ENCODE measurements around the gene TMIGD3. TPM values are rescaled to one million over a fixed set of nuclear protein-coding genes. Genes with fewer than 3 reads are reported as not detected.
A peak's percentile ranks its signal among the peaks of the same experiment; 100 is the strongest.

Gene TMIGD3
- total RNA-seq, 2 donors from 2014 or later, result 4.7 to 20.0 TPM

DNA sequence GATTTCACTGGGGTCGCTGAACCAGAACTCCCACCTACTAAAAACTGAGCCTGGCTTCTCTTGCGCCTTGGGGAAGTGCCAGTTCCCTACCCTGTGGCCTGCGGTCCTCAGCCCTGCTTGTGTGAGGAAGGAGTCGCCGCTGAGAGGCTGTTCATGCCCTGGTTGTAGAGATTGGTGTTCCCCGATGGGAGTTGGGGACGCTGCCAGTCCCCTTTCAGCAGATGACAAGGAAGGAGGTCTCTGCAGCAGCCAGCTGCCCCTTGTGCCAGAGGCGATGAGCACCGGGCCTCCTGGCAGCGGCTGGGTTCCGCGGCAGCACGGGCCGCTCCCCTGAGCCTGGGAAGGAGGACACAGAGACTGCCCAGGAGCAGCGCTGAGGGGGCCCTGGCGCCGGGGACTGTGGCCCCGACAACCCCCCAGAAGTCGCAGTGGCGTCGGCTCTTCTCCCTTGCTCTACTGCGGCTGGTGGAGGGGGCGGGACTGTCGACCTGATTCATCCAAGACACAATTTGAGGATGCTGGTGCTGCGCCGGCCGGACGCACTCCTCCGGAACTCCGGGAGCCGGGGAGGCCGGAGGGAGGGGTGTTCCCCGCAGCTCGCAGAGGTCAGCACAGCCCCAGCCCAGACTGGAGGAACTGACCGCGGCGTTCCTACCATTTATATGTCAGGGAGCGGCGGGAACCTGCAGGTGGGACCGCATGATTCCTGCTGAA, 12.0 kb upstream of the TMIGD3 start:
- Histone ChIP-seq H3K9me3 (no peaks in the 10 kb centered on the region), H3K4me1 (ENCODE audit: control insufficient read depth in 1 of 2, low read depth in 2 of 2) (peaks cover 6 to 33% of the 10 kb centered on the region in 2 donors), H3K36me3 (no peaks in the 10 kb centered on the region), H3K27ac (peak overlapping the region; percentile 67 to 73), H3K27me3 (replicated peaks; ENCODE audit: insufficient read depth) (no peaks in the 10 kb centered on the region), H3K4me3 (peak overlapping the region; percentile 66)
- TF ChIP-seq, protein P1, sequence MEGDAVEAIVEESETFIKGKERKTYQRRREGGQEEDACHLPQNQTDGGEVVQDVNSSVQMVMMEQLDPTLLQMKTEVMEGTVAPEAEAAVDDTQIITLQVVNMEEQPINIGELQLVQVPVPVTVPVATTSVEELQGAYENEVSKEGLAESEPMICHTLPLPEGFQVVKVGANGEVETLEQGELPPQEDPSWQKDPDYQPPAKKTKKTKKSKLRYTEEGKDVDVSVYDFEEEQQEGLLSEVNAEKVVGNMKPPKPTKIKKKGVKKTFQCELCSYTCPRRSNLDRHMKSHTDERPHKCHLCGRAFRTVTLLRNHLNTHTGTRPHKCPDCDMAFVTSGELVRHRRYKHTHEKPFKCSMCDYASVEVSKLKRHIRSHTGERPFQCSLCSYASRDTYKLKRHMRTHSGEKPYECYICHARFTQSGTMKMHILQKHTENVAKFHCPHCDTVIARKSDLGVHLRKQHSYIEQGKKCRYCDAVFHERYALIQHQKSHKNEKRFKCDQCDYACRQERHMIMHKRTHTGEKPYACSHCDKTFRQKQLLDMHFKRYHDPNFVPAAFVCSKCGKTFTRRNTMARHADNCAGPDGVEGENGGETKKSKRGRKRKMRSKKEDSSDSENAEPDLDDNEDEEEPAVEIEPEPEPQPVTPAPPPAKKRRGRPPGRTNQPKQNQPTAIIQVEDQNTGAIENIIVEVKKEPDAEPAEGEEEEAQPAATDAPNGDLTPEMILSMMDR (IDR thresholded peaks at IDR 0.05), result no peak
- DNase-seq (ENCODE audit: low spot score) (no peak), ATAC-seq (ENCODE audit: insufficient number of reproducible peaks, low FRiP score, low read depth) (peak; percentile 48)

DNA sequence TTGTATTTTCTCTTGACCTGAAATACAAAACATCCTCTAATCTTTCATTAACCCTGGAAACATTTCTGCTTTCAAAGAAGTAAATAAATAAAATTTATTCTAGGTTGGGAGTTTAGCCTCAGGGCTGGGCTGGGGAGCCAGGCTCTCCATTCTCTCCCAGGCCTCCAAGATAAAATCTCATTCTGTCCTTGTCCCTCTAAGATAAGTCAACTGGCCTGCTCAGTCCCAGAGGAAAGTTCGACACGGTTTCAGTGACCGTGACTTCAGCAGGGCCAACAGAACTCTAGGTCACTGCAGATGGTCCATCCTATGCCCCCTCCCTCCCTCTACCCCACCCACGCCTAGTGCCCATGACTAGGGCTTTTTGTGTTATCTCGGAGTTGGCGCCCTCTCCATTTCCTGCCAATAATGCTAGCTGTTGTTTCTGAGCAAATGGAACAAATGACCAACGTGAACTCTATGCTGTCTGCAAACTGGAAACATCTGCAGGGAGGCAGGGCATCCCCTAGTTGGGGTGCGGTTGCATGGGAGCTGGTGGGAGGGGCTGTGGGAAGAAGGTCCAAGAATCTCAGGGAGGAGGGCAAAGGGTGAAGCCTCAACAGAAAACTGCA, 10.1 kb upstream of the TMIGD3 start:
- peaks cover 21 to 52% of the 10 kb centered on the region in 2 donors for H3K4me1 ChIP-seq (ENCODE audit: control insufficient read depth in 1 of 2, low read depth in 2 of 2)
- DNase-seq (ENCODE audit: low spot score), result no peak

DNA sequence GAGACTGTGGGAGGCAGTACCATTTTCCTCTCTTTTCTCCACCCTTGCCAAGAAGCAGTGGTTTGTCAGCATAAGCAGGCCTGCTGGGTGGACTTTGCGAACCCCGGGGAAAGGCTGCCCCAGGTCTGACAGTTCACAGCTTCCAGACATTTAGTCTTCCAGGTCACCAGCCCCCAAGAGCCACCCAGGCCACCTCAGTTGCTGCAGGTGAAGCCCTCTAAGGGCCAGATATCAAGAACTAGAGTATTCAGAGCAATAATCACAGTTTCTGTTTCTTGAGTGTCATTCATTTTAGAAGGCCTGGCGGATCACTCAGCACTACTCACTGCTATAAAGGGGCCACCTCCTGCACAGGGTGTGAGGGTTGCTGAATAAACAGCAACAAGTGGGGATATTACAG, 9.5 kb upstream of the TMIGD3 start:
- no peaks in the 10 kb centered on the region for H3K36me3 ChIP-seq
- H3K27ac ChIP-seq, result no peak overlapping the region
- TF ChIP-seq, protein P1 (IDR thresholded peaks at IDR 0.05), result no peak
- H3K27me3 ChIP-seq (replicated peaks; ENCODE audit: insufficient read depth), result no peaks in the 10 kb centered on the region
- peaks cover 21 to 56% of the 10 kb centered on the region in 2 donors for H3K4me1 ChIP-seq (ENCODE audit: control insufficient read depth in 1 of 2, low read depth in 2 of 2)
- no peak for DNase-seq (ENCODE audit: low spot score)
- H3K9me3 ChIP-seq, result no peaks in the 10 kb centered on the region
- no peak overlapping the region for H3K4me3 ChIP-seq
- ATAC-seq (ENCODE audit: insufficient number of reproducible peaks, low FRiP score, low read depth), result no peak

More for the DNA sequence above, 10.1 kb upstream of the TMIGD3 start:
- Histone ChIP-seq H3K9me3 (no peaks in the 10 kb centered on the region), H3K4me3 (no peak overlapping the region), H3K27ac (no peak overlapping the region), H3K27me3 (replicated peaks; ENCODE audit: insufficient read depth) (no peaks in the 10 kb centered on the region), H3K36me3 (no peaks in the 10 kb centered on the region)
- ATAC-seq (ENCODE audit: insufficient number of reproducible peaks, low FRiP score, low read depth), result no peak
- TF ChIP-seq, protein P1 (IDR thresholded peaks at IDR 0.05), result no peak

DNA sequence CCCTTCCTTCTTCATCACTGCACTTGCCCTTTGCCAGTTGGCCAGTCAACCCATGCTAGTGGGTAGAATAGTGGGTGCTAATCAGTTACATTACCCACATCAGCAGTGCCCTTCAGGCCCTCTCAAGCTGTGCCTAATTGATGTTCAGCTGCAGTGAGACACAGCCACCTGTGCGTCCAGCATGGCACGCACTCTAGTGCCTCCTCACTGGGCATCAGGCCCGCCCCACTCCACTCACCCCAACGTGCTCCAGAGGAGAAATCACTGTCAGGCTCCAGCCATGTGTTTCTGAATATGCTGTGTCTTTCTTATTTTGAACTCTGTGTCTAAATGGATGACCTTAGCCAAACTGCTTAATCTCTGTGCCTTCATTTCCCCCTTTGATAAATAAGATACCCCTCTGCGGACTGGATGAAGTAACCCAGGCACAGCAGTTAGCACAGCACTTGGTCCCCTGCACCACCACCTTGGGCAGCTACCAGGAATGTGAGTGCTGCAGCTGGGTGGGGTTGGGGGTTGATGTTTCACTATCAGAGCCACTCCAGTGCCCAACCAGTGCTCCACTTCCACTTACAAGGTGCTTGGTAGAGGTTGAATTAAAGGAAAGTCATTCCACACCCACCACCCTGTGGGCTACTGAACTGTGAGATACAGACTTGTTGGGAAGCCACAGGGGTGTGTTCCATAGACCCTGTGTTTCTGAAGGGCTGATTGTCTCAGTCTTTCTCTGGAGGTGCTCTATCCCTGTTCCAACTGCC, 8.9 kb upstream of the TMIGD3 start:
- H3K36me3 ChIP-seq, result no peaks in the 10 kb centered on the region
- H3K27ac ChIP-seq, result peak overlapping the region in 1 of 2 donors; percentile 6
- TF ChIP-seq, protein P1 (IDR thresholded peaks at IDR 0.05), result no peak
- no peaks in the 10 kb centered on the region for H3K9me3 ChIP-seq
- H3K27me3 ChIP-seq (replicated peaks; ENCODE audit: insufficient read depth), result no peaks in the 10 kb centered on the region
- peaks cover 22 to 59% of the 10 kb centered on the region in 2 donors for H3K4me1 ChIP-seq (ENCODE audit: control insufficient read depth in 1 of 2, low read depth in 2 of 2)
- no peak overlapping the region for H3K4me3 ChIP-seq
- ATAC-seq (ENCODE audit: insufficient number of reproducible peaks, low FRiP score, low read depth), result no peak
- DNase-seq (ENCODE audit: low spot score), result no peak

DNA sequence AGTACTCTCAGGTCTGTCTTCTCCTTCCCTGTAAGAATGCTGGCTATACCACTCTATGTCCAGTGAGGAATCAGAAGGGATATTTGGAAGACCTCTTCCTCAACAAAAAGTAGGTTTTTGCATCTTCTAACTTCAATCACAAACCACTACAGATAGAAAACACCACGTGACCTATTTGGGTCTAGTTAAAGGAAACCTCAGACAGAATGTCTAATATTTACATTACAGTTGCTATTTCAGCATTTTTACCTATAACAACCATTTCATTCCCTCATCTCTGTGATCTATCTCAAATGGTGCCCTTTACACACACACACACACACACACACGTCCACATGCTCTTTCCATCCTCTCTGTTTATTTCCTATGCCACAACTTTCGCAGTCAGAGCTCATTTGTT, 7.9 kb upstream of the TMIGD3 start:
- Histone ChIP-seq H3K4me1 (ENCODE audit: control insufficient read depth in 1 of 2, low read depth in 2 of 2) (peaks cover 20 to 52% of the 10 kb centered on the region in 2 donors), H3K27ac (no peak overlapping the region), H3K9me3 (no peaks in the 10 kb centered on the region), H3K4me3 (no peak overlapping the region), H3K27me3 (replicated peaks; ENCODE audit: insufficient read depth) (no peaks in the 10 kb centered on the region), H3K36me3 (no peaks in the 10 kb centered on the region)
- no peak for ATAC-seq (ENCODE audit: insufficient number of reproducible peaks, low FRiP score, low read depth)
- no peak for DNase-seq (ENCODE audit: low spot score)
- TF ChIP-seq, protein P1 (IDR thresholded peaks at IDR 0.05), result no peak
